Colonic mucosa (tissue), 4 donors: ENCODE results near the gene CORO1C. TPM values are rescaled to one million over a fixed set of nuclear protein-coding genes. Genes with fewer than 3 reads are reported as not detected.
"Not testable (repeated sequence)": the region's sequence is repeated elsewhere in the genome, so short reads cannot be mapped to it uniquely, and the experiment has no call there.

Experiments used
- DNase-seq: peaks from one replicate; pipeline ENCODE4 v3.0.0-alpha.2; 2020
- H3K27ac ChIP-seq: fragments of 200-600 bp; one replicate; pipeline ENCODE4 v1.8.0; 2021
- H3K27me3 ChIP-seq: fragments of 200-600 bp; one replicate; pipeline ENCODE4 v1.8.0; 2021
- H3K36me3 ChIP-seq: fragments of 200-600 bp; one replicate; pipeline ENCODE4 v1.8.0; 2021
- H3K4me1 ChIP-seq: fragments of 200-600 bp; one replicate; pipeline ENCODE4 v1.8.0; 2021; ENCODE audit warnings: mild to moderate bottlenecking
- H3K4me3 ChIP-seq: fragments of 200-600 bp; one replicate; pipeline ENCODE4 v1.8.0; 2021
- H3K9ac ChIP-seq, 2 donors: one replicate each; pipeline ENCODE4 v1.7.0; 2013; ENCODE audit warnings: control low read depth in 2 of 2, low read depth in 2 of 2, low read length in 2 of 2
- H3K9me3 ChIP-seq: fragments of 200-600 bp; one replicate; pipeline ENCODE4 v1.8.0; 2021
- intact Hi-C: fragments of 100-400 bp; cut with DNase I; formaldehyde crosslinking; loops from one replicate; pipeline ENCODE4 v1.14.1; 2022
- total RNA-seq, 2 donors: library from RNA; stranded (reverse); fragmentation: NEBNext Ultra II Directional in 1 of 2; extraction: Animal tissue kit (Norgen Biotek cat#: 25700) in 1 of 2; gene quantifications; one replicate each; pipeline ENCODE4 v1.2.1, GENCODE V29; 2021
- TF ChIP-seq, protein P1 (sequence below): fragments of 200-600 bp; IDR thresholded peaks from one replicate; pipeline ENCODE4 v1.8.0; 2022; ENCODE audit warnings: antibody characterized with exemption, mild to moderate bottlenecking
- donor health status: healthy.
- donor health status: DM: no; HTN: no; CAD: no.
- donor health status: DM: no; HTN: no; CAD: no.

CORO1C gene
- total RNA-seq, 2 donors from 2014 or later: 112 to 166 TPM

DNA sequence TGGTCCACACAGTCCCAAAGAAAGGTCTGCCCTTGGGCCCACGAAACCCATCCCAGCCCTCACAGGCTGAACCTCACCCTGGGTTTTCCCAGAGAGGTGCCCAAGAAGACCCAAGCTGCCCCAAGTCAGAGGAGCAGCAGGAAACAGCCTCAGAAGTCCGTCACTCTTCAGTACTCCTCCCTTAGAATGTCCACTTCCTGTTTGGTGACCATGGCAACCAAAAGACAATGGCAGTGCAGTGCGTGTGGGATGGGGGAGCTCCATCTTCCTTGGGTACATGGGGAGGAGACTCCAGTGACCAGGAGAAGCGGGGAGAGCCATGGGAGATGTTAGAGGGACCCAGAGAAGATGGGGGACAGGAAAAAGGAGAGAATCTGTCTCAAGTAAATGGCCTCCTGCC is 108.9 kb downstream of the CORO1C start:
- peaks cover 6% of the 10 kb centered on the region for H3K4me1 ChIP-seq
- no peaks in the 10 kb centered on the region for H3K27me3 ChIP-seq
- TF ChIP-seq, protein P1, sequence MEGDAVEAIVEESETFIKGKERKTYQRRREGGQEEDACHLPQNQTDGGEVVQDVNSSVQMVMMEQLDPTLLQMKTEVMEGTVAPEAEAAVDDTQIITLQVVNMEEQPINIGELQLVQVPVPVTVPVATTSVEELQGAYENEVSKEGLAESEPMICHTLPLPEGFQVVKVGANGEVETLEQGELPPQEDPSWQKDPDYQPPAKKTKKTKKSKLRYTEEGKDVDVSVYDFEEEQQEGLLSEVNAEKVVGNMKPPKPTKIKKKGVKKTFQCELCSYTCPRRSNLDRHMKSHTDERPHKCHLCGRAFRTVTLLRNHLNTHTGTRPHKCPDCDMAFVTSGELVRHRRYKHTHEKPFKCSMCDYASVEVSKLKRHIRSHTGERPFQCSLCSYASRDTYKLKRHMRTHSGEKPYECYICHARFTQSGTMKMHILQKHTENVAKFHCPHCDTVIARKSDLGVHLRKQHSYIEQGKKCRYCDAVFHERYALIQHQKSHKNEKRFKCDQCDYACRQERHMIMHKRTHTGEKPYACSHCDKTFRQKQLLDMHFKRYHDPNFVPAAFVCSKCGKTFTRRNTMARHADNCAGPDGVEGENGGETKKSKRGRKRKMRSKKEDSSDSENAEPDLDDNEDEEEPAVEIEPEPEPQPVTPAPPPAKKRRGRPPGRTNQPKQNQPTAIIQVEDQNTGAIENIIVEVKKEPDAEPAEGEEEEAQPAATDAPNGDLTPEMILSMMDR: no peak
- no peaks in the 10 kb centered on the region for H3K36me3 ChIP-seq
- H3K27ac ChIP-seq: no peak overlapping the region
- intact Hi-C loops: no loop called here
- H3K9me3 ChIP-seq: no peaks in the 10 kb centered on the region
- no peak for DNase-seq
- no peak overlapping the region for H3K4me3 ChIP-seq
- H3K9ac ChIP-seq: no peak overlapping the region

DNA sequence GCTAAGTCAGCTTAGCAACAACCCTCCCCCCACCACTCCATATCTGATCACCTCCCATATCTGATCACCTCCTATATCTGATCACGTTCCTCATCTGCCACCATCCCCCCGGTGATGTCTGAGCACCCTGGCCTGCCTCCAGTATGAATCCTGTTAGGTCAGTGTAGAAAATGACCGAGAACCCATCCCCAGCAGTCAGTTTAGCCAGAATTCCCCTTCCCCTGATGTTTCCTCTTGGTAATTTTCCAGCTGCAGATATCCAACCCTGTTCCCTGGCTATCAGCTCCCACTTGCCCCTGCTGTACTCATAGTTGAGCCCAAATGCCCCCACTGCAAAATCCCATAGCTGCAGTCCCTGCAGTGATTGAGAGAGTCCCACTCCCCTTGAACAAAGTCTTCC is 110.2 kb downstream of the CORO1C start:
- Histone ChIP-seq H3K9ac (no peak overlapping the region), H3K27me3 (no peaks in the 10 kb centered on the region), H3K27ac (no peak overlapping the region), H3K36me3 (no peaks in the 10 kb centered on the region), H3K9me3 (no peaks in the 10 kb centered on the region), H3K4me3 (no peak overlapping the region), H3K4me1 (peaks cover 7% of the 10 kb centered on the region)
- intact Hi-C loops: no loop called here
- TF ChIP-seq, protein P1: no peak
- no peak for DNase-seq

DNA sequence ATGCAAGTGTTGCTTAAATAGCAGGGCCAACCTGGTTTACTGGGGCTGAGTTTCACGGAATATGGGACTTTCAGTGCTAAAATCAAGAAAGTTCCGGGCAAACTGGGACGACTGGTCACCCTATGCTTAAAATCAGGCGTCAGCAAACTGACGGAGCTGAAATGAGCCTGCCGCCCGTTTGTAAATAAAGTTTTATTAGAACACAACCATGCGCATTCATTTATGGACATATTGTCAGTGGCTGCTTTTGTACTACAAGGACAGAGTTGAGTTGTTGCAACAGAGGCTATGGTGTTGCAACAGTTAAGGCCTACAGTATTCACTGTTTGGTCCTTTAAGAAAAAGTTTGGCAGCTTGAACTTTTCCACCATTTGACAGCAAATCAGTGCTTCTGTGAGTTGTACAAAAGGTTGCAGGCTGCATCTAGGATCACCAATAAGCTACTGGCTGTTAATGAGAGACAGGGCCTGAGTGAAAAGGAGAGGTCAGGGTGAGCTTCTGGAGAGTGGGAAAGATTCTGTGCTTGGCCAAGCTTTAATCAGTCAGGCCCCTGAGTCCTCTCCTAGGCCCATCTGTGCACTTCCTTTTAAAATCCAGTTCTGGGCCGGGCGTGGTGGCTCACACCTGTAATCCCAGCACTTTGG is 111.0 kb downstream of the CORO1C start:
- TF ChIP-seq, protein P1: no peak
- H3K9ac ChIP-seq: no peak overlapping the region
- intact Hi-C loops: no loop called here
- no peak overlapping the region for H3K27ac ChIP-seq
- no peaks in the 10 kb centered on the region for H3K27me3 ChIP-seq
- no peaks in the 10 kb centered on the region for H3K9me3 ChIP-seq
- H3K4me1 ChIP-seq: peaks cover 7% of the 10 kb centered on the region
- H3K4me3 ChIP-seq: no peak overlapping the region
- no peak for DNase-seq
- H3K36me3 ChIP-seq: no peaks in the 10 kb centered on the region

DNA sequence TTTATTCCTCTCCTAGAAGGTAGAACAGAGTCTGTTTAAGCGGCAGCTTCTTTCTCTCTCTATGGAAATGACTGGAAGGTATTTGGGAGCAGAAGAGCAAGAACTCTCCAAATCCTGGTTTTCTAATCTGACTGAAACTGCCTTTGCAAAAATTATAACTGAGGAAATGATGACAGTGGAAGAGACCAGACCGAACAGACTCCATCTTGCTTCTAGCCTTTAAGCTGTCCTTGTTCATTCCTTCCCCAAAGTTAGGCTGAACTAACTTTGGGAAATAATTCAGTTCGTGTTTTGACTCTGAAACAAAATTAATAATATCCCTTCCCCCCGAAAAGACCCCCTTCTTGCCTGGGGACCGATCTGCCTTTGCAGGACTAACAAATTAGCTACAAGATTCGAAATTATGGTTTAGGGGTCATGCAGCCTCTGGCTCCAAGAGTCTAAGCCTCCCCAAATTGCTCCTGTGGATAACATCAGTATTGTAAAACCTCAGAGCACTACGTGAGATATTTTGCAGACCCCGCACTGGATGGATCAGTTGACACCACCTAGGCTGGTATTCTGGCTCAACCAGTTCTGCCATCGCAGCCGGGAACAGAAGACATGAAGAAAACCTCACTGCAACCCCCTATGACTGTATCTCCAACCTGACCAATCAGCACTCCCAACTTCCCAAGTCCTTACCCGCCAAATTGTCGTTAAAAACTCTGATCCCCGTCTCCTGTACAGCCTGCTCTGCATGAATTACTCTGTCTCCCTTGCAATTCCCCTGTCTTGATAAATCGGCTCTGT is 111.8 kb downstream of the CORO1C start:
- no peaks in the 10 kb centered on the region for H3K27me3 ChIP-seq
- TF ChIP-seq, protein P1: no peak
- no peak overlapping the region for H3K9ac ChIP-seq
- no peaks in the 10 kb centered on the region for H3K36me3 ChIP-seq
- no peak overlapping the region for H3K4me3 ChIP-seq
- intact Hi-C loops: loop anchor here (2.0 kb wide), 1 partner anchor 57 kb away; the partner anchor contains the start of gene ISCU
- H3K4me1 ChIP-seq: peaks cover 7% of the 10 kb centered on the region
- H3K9me3 ChIP-seq: no peaks in the 10 kb centered on the region
- no peak overlapping the region for H3K27ac ChIP-seq
- no peak for DNase-seq

DNA sequence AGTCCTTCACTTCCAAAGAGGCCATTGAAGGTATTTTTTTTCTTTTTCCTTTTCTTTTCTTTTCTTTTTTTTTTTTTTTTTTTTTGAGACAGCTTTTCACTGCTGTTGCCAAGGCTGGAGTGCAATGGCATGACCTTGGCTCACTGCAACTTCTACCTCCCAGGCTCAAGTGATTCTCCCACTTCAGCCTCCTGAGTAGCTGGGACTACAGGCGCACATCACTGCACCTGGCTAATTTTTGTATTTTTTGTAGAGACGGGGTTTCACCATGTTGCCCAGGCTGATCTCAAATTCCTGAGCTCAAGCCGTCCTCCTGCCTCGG is 112.4 kb downstream of the CORO1C start:
- DNase-seq, H3K4me3 ChIP-seq, H3K9ac ChIP-seq, H3K27ac ChIP-seq, H3K36me3 ChIP-seq, H3K27me3 ChIP-seq, H3K4me1 ChIP-seq, H3K9me3 ChIP-seq: not testable (repeated sequence)
- intact Hi-C loops: loop anchor here (2.0 kb wide), 1 partner anchor 56 kb away; the partner anchor contains the start of gene ISCU
